Sigmoid colon (tissue), 3 donors: ENCODE data around the gene DOCK3.

Experiments
- CTCF ChIP-seq, 4 experiments: fragments of 450-650 bp in 3 of 4; fragments of 200-600 bp in 1 of 4; IDR thresholded peaks; one replicate each; pipeline ENCODE4 v1.5.1; 2016 to 2019; ENCODE audit warnings: antibody characterized with exemption in 4 of 4, mild to moderate bottlenecking in 3 of 4, moderate library complexity in 2 of 4
- POLR2A ChIP-seq, 2 donors: fragments of 450-650 bp; IDR thresholded peaks; one replicate each; pipeline ENCODE4 v1.6.1; 2016; ENCODE audit warnings: antibody characterized with exemption in 2 of 2, mild to moderate bottlenecking in 2 of 2, moderate library complexity in 2 of 2

- no peak for TF ChIP-seq CTCF (IDR thresholded peaks at IDR 0.05)
- no peak for TF ChIP-seq POLR2A (IDR thresholded peaks at IDR 0.05)
Measured at GRCh38 chr3:51375571-51375970, 700.8 kb downstream of the DOCK3 start.
